HTR-8/SVneo (cell line): Measurements from ENCODE around the gene DNAJA4.

Experiments used
- DNase-seq: peaks from one replicate; pipeline ENCODE4 v3.0.0; 2011; ENCODE audit warnings: low spot score, mixed read lengths; ENCODE audit not compliant: insufficient read length
- FAIRE-seq: peaks from 2 replicates; lab custom pipeline; 2011; peaks lifted over from hg19 to GRCh38; lab: Jason Lieb, UNC

Gene DNAJA4

DNA sequence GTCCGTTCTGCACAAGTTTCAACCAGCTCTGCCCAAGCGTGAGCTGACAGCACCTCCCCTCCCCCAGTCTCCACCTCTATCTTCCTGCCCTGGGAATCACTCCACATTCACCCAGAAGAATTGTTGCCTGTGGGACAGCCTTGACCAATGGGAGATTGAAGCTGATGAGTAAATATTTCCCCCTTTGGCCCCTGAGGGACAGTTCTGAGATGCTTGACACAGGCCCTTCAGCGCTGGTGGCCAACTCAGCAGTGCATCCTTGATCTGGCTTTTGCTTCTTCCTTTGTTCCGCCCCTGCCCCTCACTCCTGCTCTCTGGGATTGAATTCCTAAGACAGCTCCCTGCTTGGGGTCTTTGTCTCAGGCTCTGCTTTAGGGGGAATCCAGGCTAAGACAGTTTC lies 48.2 kb downstream of the DNAJA4 start:
- DNase-seq (no peak), FAIRE-seq (no peak)

DNA sequence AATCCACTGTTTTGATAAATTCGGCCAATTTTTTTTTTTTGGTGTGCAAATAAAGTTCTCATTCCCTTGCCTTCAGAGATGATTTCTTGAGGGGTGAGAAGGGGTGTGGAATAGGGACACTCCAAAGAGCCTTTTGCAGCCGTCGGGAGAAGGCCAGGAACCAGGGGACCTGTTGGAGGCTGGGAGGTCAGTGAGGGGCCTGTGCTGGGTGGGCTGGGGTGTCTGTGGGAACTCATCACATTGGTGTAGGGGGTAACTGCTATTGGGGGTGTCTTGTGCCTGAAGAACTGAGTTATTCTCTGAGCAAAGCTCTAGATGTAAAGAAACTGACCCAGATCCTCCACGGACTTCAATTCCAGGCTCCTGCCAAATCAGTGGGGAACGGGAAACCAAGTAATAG lies 48.6 kb downstream of the DNAJA4 start:
- DNase-seq: no peak
- no peak for FAIRE-seq

DNA sequence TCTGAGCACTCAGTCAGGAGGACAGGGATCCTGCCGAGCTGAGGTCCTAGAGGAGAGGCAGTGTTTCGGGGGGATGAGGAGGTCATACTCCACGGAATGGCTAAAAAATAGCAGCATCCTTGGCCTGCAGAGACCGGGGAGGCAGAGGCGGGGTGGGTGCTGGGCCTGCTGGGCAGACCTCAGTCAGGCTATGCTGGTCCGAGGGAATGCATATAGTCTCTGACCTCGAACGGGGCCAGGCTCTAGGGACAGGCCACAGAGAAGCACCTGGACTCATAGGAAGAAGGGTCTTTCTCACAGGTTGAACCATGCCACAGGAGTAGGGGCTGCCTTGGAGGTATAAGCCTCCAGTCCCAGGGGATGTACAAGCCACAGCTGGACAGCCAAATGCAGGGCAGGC lies 49.0 kb downstream of the DNAJA4 start:
- DNase-seq (no peak), FAIRE-seq (no peak)

DNA sequence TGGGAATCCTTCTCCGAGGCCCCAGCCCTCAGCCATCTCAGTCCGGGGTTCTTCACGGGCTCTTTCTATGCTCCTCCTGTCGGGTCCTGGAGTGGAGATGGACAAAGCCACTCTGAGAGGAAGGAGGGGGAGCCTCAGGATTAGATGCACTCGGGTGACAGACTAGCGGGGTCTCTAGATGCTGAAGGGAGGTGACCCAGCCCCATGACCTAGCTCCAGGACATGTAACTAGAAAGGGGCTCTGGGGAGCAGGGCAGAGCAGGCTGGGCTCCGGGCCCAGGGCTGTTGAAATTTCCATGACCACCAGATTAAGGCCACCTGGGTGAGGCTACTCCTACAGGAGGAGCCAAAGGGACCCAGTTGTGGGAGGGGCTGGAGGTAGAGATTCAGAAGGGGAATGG lies 49.8 kb downstream of the DNAJA4 start:
- FAIRE-seq (no peak), DNase-seq (no peak)

DNA sequence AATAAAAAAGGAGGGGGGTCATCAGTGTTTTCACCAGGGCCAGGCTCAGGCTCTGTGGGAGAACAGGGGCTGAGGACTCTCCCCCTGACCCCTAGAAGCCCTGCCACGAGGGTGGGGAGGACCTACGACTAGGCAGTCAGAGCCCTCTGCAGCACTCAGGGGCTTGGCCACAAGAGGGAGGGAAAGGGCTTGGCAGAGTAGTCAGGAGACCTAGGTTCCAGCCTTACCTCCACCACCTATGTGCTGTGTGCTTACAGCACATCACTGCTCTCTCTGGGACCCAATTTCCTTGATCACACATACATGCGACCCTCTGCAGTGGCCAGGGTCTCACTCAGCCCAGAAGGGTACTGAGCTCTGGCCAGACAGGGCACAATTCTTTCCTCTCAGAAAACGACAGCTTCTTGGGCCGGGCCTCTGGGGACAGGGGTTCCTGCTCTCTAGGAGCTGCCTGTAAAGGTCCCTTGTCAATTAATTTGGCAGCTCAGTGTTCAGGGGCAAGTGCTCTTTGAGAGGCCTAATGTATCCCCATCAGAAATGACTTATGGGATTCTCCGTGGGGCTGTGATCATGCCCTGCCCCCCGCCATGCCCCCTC lies 51.4 kb downstream of the DNAJA4 start:
- DNase-seq (no peak), FAIRE-seq (no peak)

DNA sequence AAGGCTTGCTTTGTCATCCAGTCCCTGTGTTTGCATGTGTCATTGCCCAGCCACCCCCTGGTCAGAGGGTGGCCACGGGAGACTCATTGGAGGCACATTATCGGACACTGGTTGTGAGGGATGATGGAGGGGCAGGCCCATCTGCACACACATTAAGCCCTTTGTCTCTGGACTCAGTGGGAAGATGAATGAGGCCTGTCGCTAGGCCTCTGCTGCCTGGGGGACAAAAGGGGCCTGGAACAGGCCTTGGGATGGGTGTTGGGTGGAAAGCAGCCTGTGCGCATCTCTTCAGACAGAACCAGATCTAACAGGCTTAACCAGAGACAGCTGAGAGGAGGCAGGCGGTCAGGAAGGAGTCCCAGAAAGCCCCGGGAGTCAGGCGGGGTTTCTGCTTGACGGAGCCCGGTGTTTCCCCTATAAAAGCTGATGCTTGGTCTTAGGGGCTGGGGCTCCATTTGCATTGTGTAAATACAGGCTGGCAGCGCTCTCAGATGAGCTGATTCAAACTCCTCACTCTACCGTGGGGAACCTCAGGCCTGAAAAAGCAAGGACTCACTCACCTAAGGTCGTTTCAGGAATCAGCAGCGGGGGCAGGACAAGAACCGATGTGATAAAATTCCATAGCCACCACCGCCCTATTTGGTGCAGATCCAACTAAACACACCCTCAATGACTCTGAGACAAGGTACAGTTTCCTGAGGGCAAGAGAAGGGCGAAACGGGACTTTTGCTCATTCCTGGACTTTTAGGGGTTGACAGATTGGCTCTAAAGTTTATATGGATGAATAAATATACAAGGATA lies 52.1 kb downstream of the DNAJA4 start:
- FAIRE-seq (no peak), DNase-seq (no peak)

DNA sequence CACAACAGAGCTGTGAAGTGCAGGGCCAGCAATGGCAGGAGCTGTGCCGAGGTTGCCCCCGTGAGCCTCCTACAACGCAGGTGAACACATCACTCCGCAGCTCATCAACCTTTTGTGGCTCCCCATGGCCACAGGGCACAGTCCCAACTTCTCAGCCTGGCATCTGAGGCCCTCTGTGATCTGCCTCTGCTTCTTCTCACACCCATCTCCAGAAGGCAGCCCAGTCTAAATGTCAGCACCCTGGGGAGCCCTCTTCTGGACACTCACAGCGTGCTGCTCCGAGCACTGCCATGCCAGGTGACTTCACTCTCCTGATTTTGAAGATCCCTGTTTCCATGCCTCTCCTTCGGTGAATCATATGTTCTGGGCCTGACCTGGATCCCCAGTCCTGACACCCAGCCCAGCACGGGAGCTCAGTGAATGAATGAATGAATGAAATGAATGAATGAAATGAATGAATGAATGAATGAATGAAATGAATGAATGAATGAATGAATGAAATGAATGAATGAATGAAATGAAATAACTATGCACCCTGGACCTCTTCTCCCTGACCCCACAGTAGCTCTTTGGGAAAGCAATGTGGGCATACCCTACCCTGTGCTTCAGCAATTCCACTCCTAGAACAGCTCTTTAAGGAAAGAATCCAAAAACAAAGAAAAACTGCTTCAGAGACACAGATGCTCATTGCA lies 52.9 kb downstream of the DNAJA4 start:
- no peak for DNase-seq
- FAIRE-seq: no peak

DNA sequence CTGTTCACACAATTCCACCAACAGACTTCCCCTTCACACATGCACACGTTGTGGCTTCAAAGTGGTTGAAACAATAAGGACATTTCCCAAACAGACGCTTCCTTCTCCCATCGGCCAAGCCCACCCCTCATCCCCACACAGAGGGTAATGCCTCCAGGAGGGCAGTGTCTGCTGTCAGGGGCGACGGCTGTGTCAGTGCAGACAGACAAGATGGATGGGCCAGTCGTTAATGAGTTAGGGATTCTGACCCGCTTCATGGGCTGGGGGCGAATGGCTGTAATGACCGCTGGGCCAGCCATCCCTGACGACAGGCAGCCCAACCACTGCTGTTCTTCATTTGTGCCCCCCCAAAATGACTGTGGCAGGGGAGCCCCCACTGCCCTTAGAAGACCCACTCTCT lies 55.2 kb downstream of the DNAJA4 start:
- no peak for FAIRE-seq

DNA sequence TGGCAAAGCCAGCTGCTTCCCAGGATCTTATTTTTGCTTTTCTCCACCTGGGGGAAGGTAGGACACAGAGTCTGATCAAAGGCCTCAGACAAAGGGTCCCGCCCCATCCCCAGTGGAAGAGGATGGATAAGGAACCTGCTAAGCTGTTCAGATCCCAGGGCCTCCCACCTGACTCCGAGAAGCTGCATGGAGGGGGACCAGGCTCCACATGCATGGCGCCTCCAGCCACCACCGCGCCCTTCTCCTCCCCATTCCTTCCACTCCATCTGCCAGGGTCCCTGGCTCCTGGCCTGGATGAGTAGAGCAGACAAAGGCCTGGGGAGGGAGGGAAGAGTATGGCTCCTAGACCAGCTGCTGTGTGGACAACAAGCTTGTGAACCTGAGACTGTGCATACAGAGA lies 55.8 kb downstream of the DNAJA4 start:
- DNase-seq (no peak), FAIRE-seq (no peak)

More for the DNA sequence above, 55.2 kb downstream of the DNAJA4 start:
- DNase-seq: no peak

DNA sequence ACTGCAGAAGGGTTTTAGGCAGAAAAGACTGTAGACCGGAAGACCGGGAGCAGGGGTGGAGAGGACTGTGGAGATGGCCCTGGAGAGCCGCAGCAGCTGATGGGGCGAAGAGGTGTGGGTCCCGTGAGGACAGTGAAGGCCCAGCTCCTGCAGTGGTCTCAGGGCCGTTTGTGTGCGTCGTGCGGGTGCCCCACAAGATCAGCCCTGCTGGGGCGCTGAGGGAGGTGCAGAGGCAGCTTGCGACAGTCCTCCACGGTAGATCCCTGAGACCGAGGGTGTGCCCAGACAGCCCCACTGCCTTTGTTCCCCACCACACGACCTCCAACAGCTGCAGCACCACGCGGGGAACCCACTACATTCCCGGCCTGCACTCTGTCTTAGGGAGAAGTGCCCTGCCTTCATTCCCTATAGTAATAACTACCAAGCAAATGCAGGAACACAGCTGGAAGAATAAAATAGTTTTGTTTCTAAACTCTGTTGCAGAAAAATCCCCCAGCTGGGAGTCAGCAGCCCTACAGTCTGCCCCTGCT lies 56.7 kb downstream of the DNAJA4 start:
- DNase-seq (no peak), FAIRE-seq (no peak)

DNA sequence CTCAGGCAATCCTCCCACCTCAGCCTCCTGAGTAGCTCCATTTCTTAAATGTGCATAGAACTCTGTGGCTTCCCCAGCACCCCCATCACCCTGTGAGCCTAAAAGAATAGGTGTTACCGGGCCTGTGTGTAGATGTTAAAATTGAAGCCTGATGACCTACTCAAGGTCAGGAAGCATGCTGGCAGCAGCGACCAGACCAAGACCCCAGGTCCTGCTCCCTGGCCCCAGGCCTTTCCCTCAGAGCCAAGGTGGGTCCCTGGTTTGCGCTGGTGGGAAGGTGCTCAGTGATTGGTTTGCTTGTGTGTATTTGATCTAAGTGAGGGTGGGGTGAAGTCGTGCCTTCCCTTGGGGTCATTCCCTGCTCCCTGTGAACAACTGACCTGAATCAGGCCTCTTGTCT lies 57.4 kb downstream of the DNAJA4 start:
- FAIRE-seq (no peak), DNase-seq (no peak)

DNA sequence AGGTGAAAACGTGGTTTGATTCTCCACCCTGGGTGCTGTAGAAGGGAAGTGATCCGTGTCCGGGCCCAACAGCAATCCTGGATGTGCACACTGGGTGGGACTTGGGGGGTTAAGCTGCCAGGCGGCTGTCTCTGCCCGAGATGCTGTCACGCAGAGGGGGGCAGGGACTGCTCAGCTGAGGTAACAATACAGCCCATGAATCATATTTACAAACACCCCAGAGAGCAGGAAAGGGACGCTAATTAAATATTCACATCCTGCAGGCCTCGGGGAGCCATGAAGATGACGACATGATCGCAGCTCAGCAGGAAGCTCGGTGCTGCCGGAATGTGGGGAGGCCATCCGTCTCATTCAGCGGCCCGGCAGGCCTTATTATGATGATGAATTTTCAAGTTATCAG lies 57.9 kb downstream of the DNAJA4 start:
- no peak for DNase-seq
- no peak for FAIRE-seq

DNA sequence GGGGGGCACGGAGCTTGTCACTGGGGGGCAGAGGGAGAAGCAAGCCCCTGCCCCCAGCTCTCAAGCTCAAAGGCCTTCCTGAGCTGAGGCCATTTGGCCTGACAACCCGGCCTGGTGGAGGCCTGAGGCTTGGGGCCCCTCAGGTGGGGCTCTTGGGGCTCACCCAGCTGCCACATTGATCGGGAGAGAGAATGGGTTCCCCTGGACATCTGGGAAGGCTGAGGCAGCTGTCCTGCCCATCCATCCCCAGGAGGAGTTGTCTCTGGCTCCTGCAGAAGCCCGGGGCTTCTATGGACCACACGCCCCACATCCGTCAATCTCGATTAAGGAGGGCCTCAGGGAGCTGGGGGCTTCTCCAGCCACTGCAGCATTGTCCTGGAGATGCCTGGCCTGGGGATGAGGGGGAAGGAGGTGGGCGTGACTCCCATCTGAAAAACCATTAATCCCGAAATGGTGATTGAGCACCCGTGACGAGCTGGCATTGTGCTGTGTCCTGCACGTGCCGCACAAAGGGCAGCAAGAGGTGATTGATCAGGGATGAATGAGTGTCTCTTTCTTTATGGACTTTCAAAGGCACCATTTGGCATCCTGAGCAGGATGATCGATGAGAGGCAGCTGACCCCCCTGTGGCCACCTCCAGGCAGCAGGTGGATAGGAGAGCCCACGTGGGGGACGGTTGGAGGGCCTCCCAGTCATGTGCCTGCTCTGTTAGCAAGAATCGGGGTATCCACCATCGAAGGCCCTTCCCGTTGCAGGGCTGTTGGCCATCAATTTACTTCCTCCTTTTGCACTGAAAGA lies 58.6 kb downstream of the DNAJA4 start:
- FAIRE-seq: no peak
- no peak for DNase-seq

DNA sequence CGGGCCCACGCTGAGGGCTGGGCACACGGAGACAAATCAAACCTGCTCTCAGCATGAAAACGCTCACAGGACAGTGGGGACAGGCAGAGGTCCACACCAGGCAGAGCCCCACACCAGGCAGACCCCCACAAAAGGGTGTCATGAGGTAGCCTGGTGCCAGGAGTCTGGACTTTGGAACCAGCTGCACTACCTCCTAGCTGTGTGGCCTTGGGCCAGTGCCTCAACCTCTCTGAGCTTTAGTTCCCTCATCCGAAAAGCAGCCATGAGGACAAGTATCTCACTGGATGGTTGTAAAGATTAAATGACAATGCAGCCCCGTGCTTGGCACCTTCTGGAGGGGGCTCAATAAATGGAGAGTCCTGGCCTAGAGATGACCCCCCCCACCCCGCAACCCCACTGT lies 59.3 kb downstream of the DNAJA4 start:
- FAIRE-seq (no peak), DNase-seq (no peak)

DNA sequence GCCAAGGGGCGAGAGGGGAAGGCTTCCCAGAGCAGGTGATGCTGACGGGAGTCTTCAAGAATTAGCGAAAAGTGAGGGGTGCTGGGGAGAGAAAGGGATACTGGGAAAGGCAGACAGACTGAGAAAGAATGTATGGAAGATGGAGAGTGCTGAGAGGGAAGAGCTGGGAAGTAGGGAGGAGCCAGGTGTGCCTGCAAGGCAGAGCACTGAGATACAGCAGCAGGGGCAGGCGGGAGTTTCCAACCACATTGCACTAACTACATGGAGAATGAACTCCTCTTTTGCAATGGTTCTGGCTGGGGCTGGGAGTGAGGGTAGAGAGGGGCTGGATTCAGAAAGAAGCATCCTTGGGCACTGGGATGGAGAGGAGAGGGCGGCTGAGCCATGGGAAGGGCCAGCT lies 59.8 kb downstream of the DNAJA4 start:
- DNase-seq: no peak
- no peak for FAIRE-seq

DNA sequence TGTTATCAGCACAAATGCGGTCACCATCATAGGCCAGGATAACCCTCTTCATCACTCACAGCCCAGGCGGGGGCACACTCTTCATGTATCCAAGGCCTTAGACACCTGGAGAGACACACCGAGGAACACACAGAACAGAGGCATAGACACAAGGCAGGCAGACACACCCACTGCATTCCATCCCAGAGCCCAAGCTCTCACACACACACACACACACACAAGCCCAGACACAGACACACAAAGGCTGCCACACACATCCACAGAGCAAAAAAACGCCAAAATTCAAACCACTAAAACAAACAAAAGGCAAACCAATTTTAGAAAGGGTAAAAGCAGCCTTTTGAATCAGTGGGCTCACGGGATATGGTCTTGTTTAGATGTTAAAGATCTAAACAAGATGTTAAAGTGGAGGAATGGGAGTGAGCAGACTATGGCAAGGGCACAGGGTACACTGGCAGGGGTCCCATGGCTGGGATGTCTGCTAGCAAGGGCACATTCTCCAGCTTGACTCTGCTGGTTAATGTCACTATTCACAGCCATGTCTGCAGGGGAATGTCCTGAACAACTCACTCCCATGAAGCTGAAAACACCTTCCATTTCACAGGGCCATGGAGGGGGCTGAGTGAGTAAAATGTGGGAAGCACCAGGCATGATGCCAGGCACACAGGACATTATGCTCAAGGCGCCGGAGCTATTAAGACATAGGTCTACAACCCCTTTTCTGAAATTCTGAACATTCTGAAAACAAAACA lies 60.9 kb downstream of the DNAJA4 start:
- no peak for FAIRE-seq
- DNase-seq: no peak

DNA sequence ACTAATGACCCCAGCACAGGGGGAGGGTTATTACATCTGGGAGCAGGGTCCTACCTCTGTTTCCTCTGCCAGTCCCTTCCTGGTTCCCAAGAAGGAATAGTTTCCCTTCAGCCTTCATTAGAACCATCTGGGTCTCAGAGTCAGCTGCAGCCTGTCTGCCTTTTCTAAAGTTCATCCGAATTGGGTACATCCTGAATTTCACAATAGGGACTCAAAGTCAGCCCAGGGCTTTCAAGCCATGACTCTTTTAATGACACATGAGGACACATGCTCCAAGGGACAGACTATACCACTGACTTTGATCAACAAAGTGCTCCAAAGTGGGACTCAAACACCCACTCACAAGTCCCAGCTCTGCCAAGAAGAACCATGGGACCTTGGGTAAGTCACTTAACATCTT lies 63.1 kb downstream of the DNAJA4 start:
- DNase-seq (no peak), FAIRE-seq (no peak)

DNA sequence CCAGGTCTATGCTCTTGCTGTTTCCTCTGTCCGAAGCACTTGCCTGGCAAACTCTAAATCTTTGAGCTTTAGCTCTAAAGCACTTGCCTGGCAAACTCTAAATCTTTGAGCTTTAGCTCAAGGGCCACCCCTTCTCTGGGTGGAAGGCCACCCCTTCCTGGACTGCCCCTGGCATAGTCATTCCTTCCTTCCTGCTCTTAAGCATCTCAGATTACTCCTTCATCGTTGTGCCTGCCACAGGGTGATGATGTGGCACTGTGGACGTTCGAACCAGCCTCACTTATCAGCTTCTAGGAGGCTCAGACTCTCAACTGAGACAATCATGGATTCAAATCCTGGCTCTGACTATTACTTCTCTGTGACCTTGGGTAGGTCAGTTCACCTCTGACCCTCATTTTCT lies 65.3 kb downstream of the DNAJA4 start:
- FAIRE-seq (no peak), DNase-seq (no peak)
